Stimulated activated CD8-positive, alpha-beta memory T cell treated with anti-CD3 and anti-CD28 coated beads, Interleukin-12 subunit alpha, Interleukin-12 subunit beta, amount 100 ng/mL, for 1 hour (primary cell): ENCODE results near the gene MLLT6.

Source experiments
- DNase-seq: peaks from one replicate; pipeline ENCODE4 v3.0.0-alpha.2; 2020; ENCODE audit warnings: low read depth

The MLLT6 gene

DNA sequence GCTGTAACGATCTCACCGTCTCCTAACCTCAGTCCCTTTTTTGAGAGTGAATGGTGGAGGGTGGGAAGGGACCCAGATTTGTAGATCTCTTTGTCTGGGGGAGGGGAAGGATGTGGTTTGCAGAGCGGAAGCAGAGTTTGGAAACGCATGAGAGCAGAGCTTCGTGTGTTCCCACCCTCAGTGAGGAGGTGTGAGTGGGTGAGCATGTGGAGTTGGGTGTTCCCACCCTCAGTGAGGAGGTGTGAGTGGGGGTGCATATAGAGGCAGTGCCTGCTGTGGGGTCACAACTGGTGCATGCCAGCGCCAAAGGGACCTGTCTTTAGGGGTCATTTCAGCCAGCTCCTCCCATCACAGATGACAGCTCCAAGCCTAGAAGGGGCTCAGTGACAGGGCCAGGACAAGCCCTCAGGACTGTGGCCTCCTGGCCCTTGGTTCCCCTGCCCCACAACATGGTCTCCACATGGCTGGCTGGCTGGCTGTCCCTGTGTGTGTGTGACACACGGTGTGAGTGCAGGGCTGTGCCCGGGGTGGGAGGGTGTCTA lies 23.3 kb downstream of the MLLT6 start:
- DNase-seq, result peak; percentile 53

DNA sequence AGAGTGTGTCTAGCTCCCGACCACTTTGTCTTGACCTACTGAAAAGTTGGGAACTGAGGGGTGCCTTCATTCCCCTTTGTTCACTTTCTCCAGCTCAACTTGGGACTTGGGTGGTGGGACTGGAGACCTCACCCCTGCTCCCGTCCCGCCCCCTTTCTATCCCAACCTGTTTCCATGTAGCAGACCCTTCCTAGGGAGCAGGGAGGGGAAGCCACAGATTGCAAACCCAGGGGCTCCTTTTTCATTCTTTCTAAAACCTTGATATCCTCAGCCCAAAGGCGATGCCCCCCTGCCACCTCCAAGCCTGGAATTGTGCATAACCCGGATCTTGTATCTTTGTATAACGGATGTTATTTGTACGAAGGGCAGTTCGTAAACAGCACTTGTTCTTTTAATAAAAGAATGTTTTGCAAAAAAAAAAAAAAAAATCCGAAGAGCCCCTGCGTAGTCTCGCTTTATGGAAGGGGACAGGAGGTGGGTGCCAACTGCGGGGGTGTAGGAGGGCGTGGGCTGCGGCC lies 24.4 kb downstream of the MLLT6 start:
- DNase-seq, result no peak

GRCh38 chr17:38729886-38730525 lies 24.9 kb downstream of the MLLT6 start, which contains the start of gene CISD3:
CISD3 (plus strand) TSS chr17:38730341; CDS start chr17:38730359, 18 bp downstream.
- DNase-seq, result peak; percentile 73

DNA sequence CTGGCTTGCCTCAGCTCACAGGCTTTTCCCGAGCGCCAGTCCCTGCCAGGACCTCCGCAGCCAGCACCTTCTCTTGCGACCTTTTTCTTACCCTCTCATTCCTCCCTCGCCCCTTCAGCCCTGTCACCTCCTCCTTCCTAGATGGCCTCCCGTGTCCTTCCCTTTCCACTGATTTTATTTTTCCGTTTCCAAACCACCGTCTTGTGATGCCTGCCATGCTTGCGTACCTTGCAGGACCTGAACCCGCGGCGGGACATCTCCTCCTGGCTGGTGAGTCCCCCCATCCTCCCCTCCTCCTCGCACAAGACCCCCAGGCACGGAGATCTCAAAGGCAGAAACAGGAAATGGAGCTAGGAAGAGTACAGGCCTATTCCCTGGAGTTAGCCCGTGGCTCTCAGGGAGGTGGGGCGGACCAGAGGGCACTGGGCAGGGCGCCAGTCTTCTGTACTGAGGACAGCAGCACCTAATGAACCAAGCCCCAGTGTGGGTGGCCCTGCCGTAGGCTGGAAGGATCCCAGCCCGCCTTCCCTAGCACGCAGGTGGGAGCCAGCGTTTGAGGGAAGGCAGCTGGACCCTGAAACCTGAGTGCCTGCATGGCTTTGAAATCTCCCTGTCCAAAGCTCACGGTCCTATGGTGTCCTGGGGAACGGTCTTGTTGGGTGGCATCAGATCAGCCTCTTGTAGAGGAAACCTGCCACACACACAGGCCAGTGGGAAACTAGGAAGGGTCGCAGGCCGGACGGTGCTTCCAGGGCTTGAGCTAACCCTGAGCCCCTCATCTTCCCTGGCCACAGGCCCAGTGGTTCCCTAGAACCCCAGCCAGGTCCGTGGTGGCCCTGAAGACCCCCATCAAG lies 25.7 kb downstream of the MLLT6 start:
- DNase-seq, result no peak

- no peak for DNase-seq
Measured at GRCh38 chr17:38731526-38732294, 26.6 kb downstream of the MLLT6 start.

- DNase-seq, result no peak
Measured at GRCh38 chr17:38732376-38733281, 27.6 kb downstream of the MLLT6 start.

- no peak for DNase-seq
Measured at GRCh38 chr17:38733282-38733981, 28.4 kb downstream of the MLLT6 start.

GRCh38 chr17:38733982-38734973 lies 29.2 kb downstream of the MLLT6 start:
- no peak for DNase-seq

GRCh38 chr17:38735161-38735997 lies 30.3 kb downstream of the MLLT6 start:
- peak; percentile 71 for DNase-seq

GRCh38 chr17:38738007-38738662 lies 33.1 kb downstream of the MLLT6 start:
- DNase-seq, result no peak

- DNase-seq, result no peak
Measured at GRCh38 chr17:38738686-38739085, 33.6 kb downstream of the MLLT6 start.

DNA sequence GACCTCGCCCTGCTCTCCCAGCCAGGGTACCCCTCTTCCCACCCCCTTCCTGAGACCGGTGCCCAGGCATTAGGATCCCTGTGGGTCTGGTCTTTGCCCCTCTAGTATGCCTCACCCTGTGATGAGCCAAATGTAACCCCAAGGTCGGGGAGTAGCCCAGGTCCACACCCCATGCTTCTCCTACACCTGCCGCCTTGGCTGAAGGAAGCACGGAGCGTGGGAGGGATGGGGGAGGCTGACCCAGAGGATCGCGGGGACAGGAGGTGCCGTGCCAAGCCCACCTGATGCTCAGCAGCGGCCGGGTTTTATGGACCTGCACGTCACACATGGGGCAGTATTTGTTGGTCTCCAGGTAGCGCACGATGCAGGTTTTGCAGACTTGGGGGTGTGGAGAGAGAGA lies 34.2 kb downstream of the MLLT6 start:
- no peak for DNase-seq

DNA sequence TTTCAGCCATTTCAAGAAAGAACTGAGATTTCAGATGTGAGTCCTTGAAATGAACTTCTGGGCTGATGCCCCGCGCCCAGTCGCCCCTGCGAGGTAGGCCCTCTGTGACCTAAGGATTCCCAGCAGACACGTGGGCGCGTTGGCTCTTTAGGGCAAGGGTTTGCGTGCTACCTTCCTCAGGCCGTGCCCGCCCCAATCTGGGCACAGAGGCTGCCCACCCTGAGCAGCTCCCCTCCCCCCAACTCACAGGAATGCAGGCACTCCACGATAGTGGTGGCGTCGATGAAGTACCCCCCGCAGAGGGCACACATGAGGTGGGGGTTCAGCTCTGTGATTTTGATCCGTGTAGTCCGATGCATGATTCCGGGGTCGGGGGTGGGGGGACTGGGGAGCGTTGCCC lies 35.0 kb downstream of the MLLT6 start:
- DNase-seq, result no peak

DNA sequence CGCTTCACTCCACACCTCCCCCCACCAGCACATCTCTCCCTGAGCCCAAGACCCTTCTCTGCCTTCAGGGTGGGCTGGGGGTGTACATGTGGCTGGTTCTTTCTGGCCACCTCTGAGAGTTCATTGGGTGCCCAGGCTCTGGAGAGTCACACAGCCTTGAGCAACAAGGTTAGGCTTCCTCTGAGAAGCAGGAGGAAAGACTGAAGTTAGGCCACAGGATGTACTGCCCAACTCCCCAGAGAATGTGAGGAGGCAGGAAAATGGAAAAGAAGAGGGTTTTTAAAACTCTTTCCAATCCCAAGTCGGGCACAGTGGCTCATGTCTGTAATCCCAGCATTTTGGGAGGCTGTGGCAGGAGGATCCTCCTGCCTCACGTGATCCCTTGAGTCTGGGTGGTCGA lies 35.7 kb downstream of the MLLT6 start:
- no peak for DNase-seq

DNA sequence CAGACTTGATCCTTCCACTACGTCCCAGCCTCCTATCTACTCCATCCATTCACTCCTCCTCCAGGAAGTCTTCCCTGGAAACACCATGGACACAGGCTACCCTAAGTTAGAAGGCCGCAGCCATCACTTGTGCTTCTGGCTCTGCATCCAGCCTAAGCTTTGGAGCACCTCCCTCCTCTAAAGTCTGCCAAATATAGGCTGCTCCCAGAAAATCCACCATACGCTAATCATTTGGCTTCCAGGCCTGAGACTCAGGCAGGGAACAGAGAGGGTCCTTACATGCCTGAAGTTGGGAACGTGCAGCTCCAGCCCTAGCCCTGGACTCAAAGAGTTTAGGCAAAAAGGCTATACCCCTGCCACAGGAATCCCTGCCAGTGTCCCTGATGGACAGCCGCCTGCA lies 36.4 kb downstream of the MLLT6 start:
- no peak for DNase-seq

- DNase-seq, result no peak
Measured at GRCh38 chr17:38741921-38742410, 36.9 kb downstream of the MLLT6 start.
